Transverse colon (tissue), 4 donors: ENCODE measurements around the gene GRM1. TPM values are rescaled to one million over a fixed set of nuclear protein-coding genes. Genes with fewer than 3 reads are reported as not detected.

Source experiments
- DNase-seq: peaks from one replicate; pipeline ENCODE4 v3.0.0-alpha.2; 2019
- H3K27ac ChIP-seq, 4 donors: fragments of 200-600 bp; sonication (generic); 2 replicates each; pipeline ENCODE4 v1.5.1; 2016 to 2018; ENCODE audit warnings: inconsistent platforms in 4 of 4
- H3K27me3 ChIP-seq: fragments of 200-600 bp; sonication (generic); 2 replicates; pipeline ENCODE4 v1.5.1; 2017; ENCODE audit warnings: inconsistent platforms
- H3K36me3 ChIP-seq, 4 donors: fragments of 200-600 bp; sonication (generic); 2 replicates each; pipeline ENCODE4 v1.5.1; 2017 to 2019; ENCODE audit warnings: inconsistent platforms in 4 of 4
- H3K4me1 ChIP-seq, 4 donors: fragments of 200-600 bp; sonication (generic); 2 replicates each; pipeline ENCODE4 v1.5.1; 2017 to 2020; ENCODE audit warnings: inconsistent platforms in 4 of 4
- H3K4me3 ChIP-seq, 4 donors: fragments of 200-600 bp; sonication (generic); 1 replicate in 1 of 4; 2 replicates in 3 of 4; pipeline versions ENCODE4 v1.5.1 to v1.6.1; 2017 to 2019; ENCODE audit warnings: inconsistent platforms in 4 of 4
- H3K9me3 ChIP-seq, 2 donors: fragments of 200-600 bp; sonication (generic); 2 replicates each; pipeline ENCODE4 v1.5.1; 2017 to 2019; ENCODE audit warnings: inconsistent platforms in 2 of 2
- CTCF ChIP-seq, 5 experiments: fragments of 200-600 bp in 3 of 5; fragments of 450-650 bp in 2 of 5; sonication (generic) in 3 of 5; IDR thresholded peaks; 1 replicate in 2 of 5; 2 replicates in 3 of 5; pipeline ENCODE4 v1.5.1; 2016 to 2017; ENCODE audit warnings: antibody characterized with exemption in 5 of 5, inconsistent platforms in 3 of 5, mild to moderate bottlenecking in 2 of 5, moderate library complexity in 1 of 5
- EP300 ChIP-seq: sonication (generic); formaldehyde crosslinking; IDR thresholded peaks from one replicate; pipeline ENCODE4 v1.6.1; 2017; ENCODE audit warnings: antibody characterized with exemption, low read depth
- POLR2A ChIP-seq: fragments of 450-650 bp; IDR thresholded peaks from one replicate; pipeline ENCODE4 v1.6.1; 2016; ENCODE audit warnings: antibody characterized with exemption, mild to moderate bottlenecking, moderate library complexity
- POLR2AphosphoS5 ChIP-seq, 3 donors: sonication (generic); formaldehyde crosslinking; IDR thresholded peaks; one replicate each; pipeline ENCODE4 v1.6.1; 2016; ENCODE audit warnings: antibody characterized with exemption in 3 of 3
- WGBS, 2 donors: methylation state at CpG; one replicate each; pipeline ENCODE4 v1.1.5; 2018; ENCODE audit warnings: low coverage in 1 of 2; 5-methylcytosine and 5-hydroxymethylcytosine counted together
- in situ Hi-C, 4 donors: fragments of 200-750 bp; cut with MboI; loops; one replicate each; pipeline versions ENCODE4 v1.15.0 to v1.15.1; 2017; ENCODE audit warnings: low sequenced_read_pairs in 3 of 4, low pct_ligation_motif_present in 1 of 4, low pct_unique_long_range_greater_than_20kb in 1 of 4
- intact Hi-C: fragments of 100-400 bp; cut with DNase I; formaldehyde crosslinking; loops from one replicate; pipeline ENCODE4 v1.15.1; 2023; ENCODE audit warnings: low total_unique reads
- total RNA-seq, 4 donors: library from RNA; depleted of rRNA; stranded (reverse); fragments of >200 nt; gene quantifications; one replicate each; pipeline ENCODE4 v1.1.0, GENCODE V29; 2016

Gene GRM1
- total RNA-seq, 4 donors from 2014 or later, result 0.16 TPM; not detected in 3

- in situ Hi-C loops, result no loop called here
- intact Hi-C loops, result no loop called here
Measured at GRCh38 chr6:146260886-146261285, 232.0 kb downstream of the GRM1 start.

GRCh38 chr6:146265056-146265455, 236.2 kb downstream of the GRM1 start:
- no peaks in the 10 kb centered on the region for H3K36me3 ChIP-seq
- no peaks in the 10 kb centered on the region for H3K9me3 ChIP-seq
- no peak overlapping the region for H3K27ac ChIP-seq
- intact Hi-C loops, result no loop called here
- TF ChIP-seq POLR2A (no peak), EP300 (no peak), CTCF (IDR thresholded peaks at IDR 0.05) (no peak), POLR2AphosphoS5 (IDR thresholded peaks at IDR 0.05) (no peak)
- in situ Hi-C loops, result no loop called here
- no peak for DNase-seq
- H3K4me1 ChIP-seq, result no peaks in the 10 kb centered on the region
- WGBS, 2 donors, result 94 to 100% methylated on average over 2 of the region's 2 CpGs
- H3K4me3 ChIP-seq, result no peak overlapping the region
- H3K27me3 ChIP-seq, result no peaks in the 10 kb centered on the region

More at GRCh38 chr6:146260886-146261285, 232.0 kb downstream of the GRM1 start:
- Histone ChIP-seq H3K27ac (no peak overlapping the region), H3K36me3 (no peaks in the 10 kb centered on the region), H3K4me1 (no peaks in the 10 kb centered on the region), H3K9me3 (no peaks in the 10 kb centered on the region), H3K4me3 (no peak overlapping the region), H3K27me3 (no peaks in the 10 kb centered on the region)
- WGBS, 2 donors, result 70 to 73% methylated on average over 4 of the region's 4 CpGs
- DNase-seq, result no peak
- no peak for TF ChIP-seq CTCF (IDR thresholded peaks at IDR 0.05)
- TF ChIP-seq EP300, result no peak

GRCh38 chr6:146267447-146267846, 238.6 kb downstream of the GRM1 start:
- WGBS, 2 donors, result 91 to 94% methylated on average over 7 to 18 of the region's 18 CpGs
- no peaks in the 10 kb centered on the region for H3K4me1 ChIP-seq
- TF ChIP-seq POLR2AphosphoS5 (IDR thresholded peaks at IDR 0.05) (no peak), POLR2A (no peak), EP300 (no peak), CTCF (IDR thresholded peaks at IDR 0.05) (no peak)
- intact Hi-C loops (no loop called here), in situ Hi-C loops (no loop called here)
- H3K27me3 ChIP-seq, result no peaks in the 10 kb centered on the region
- no peak overlapping the region for H3K27ac ChIP-seq
- H3K4me3 ChIP-seq, result no peak overlapping the region
- H3K36me3 ChIP-seq, result no peaks in the 10 kb centered on the region
- H3K9me3 ChIP-seq, result no peaks in the 10 kb centered on the region
- DNase-seq, result no peak

- TF ChIP-seq CTCF (IDR thresholded peaks at IDR 0.05), result no peak
- no peak for TF ChIP-seq POLR2A
- no peak for TF ChIP-seq POLR2AphosphoS5 (IDR thresholded peaks at IDR 0.05)
- TF ChIP-seq EP300, result no peak
- in situ Hi-C loops, result no loop called here
- no peak for DNase-seq
Measured at GRCh38 chr6:146267946-146268345, 239.1 kb downstream of the GRM1 start.

More at GRCh38 chr6:146267946-146268345, 239.1 kb downstream of the GRM1 start:
- Histone ChIP-seq H3K27me3 (no peaks in the 10 kb centered on the region), H3K27ac (no peak overlapping the region), H3K36me3 (no peaks in the 10 kb centered on the region), H3K4me1 (no peaks in the 10 kb centered on the region), H3K9me3 (no peaks in the 10 kb centered on the region), H3K4me3 (no peak overlapping the region)
- intact Hi-C loops, result no loop called here
- WGBS, 2 donors, result 58 to 73% methylated on average over 1 of the region's 1 CpG
